Sigmoid colon (tissue), 4 donors: ENCODE results near the gene PCAT7.

Experiments
- POLR2A ChIP-seq, 2 donors: fragments of 450-650 bp; IDR thresholded peaks; one replicate each; pipeline ENCODE4 v1.6.1; 2016; ENCODE audit warnings: antibody characterized with exemption in 2 of 2, mild to moderate bottlenecking in 2 of 2, moderate library complexity in 2 of 2
- POLR2AphosphoS5 ChIP-seq, 4 donors: sonication (generic); formaldehyde crosslinking; IDR thresholded peaks; one replicate each; pipeline ENCODE4 v1.6.1; 2017; ENCODE audit warnings: antibody characterized with exemption in 4 of 4
- TF ChIP-seq, protein P1 (sequence below), 4 experiments: fragments of 450-650 bp in 3 of 4; fragments of 200-600 bp in 1 of 4; IDR thresholded peaks; one replicate each; pipeline ENCODE4 v1.5.1; 2016 to 2019; ENCODE audit warnings: antibody characterized with exemption in 4 of 4, mild to moderate bottlenecking in 3 of 4, moderate library complexity in 2 of 4

DNA sequence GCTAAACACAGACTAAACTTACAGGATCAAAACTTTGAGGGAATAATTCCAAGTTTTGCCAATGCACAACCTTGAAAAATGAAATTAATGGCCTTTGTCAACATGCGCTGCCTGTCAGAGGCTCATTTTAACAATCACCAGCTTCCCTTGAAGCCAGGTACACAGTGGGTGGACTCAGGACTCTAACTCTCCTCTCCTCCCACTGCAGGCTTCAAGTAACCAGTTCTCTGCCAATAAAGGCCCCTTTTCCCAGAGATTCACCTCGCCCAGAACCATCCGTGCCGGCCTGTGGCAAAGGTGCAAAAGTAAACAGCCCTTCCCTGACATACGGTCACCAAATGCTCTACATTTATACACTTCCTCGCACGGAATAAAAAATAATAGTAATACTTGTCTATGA is 57.2 kb downstream of the PCAT7 start:
- TF ChIP-seq, protein P1, sequence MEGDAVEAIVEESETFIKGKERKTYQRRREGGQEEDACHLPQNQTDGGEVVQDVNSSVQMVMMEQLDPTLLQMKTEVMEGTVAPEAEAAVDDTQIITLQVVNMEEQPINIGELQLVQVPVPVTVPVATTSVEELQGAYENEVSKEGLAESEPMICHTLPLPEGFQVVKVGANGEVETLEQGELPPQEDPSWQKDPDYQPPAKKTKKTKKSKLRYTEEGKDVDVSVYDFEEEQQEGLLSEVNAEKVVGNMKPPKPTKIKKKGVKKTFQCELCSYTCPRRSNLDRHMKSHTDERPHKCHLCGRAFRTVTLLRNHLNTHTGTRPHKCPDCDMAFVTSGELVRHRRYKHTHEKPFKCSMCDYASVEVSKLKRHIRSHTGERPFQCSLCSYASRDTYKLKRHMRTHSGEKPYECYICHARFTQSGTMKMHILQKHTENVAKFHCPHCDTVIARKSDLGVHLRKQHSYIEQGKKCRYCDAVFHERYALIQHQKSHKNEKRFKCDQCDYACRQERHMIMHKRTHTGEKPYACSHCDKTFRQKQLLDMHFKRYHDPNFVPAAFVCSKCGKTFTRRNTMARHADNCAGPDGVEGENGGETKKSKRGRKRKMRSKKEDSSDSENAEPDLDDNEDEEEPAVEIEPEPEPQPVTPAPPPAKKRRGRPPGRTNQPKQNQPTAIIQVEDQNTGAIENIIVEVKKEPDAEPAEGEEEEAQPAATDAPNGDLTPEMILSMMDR (IDR thresholded peaks at IDR 0.05) = no peak
- TF ChIP-seq POLR2A (IDR thresholded peaks at IDR 0.05) = no peak
- TF ChIP-seq POLR2AphosphoS5 (IDR thresholded peaks at IDR 0.05) = no peak
